Fibroblast of peridontal ligament (primary cell): ENCODE data around the gene NOXA1.

Experiments used
- DNase-seq: peaks from one replicate; pipeline ENCODE4 v3.0.0-alpha.2; 2010; ENCODE audit errors: extremely low read depth

The NOXA1 gene

DNA sequence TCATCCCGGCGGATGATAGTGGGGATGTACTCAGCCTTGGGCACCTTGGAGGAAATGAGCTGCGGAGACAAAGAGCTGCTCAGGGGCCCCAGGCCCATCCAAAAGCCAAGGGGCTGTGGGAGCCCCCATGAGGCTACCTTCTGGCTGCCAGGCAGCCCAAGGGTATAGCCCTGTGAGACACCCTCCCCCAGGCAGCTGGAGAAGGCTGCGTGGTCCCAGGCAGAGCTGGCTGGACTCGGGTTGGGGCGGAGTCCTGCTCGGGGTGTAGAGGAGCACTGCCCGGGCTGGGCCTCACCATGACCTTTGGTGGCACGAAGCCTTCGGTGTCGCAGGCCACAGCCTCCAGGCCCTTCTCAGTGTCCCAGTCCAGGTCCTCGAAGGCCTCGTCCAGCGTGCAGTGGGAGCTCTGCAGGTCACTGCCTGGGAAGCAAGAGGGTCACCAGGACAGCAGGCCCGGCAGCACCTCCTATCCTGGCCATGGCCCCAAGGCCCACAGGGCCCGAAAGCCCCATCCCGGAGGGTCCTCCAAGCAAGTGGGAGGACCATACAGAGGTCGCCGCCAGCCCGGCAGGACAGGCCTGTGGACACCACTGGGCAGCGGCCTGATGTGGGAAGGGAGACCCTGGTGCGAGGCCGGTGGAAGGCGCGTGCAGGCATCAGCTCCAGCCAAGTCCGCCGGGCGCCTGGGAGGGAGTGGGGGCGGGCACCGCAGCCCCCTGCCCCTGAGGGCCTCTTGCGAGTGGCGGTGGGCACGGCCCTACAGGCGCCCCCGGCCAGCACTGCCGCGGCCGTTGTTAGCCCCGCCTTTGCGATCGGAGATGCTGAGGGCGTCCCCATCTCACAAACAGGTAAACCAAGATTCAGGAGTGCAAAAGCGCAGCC is 29.8 kb downstream of the NOXA1 start:
- DNase-seq = no peak

- DNase-seq = peak; percentile 37
Measured at GRCh38 chr9:137453643-137454081, 30.5 kb downstream of the NOXA1 start.

DNA sequence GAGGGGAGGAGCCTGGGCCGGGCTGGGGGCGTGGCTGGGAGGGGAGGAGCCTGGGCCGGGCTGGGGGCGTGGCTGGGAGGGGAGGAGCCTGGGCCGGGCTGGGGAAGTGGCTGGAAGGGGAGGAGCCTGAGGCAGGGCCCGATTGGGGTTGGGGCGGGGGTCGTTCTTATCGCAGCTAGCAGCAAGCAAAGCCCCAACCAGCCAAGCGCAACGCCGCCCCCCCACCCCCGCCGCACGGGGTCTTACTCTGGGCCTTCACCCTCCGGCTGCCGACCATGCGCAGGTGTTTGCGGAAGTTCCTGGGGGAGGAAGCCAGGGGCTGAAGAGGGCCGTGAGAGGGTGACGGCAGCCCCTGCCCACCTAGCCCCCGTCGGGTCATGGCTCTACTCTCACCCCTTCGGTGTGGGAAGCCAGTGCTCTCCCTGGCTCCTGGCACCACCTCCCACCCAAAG is 31.0 kb downstream of the NOXA1 start:
- DNase-seq = no peak

DNA sequence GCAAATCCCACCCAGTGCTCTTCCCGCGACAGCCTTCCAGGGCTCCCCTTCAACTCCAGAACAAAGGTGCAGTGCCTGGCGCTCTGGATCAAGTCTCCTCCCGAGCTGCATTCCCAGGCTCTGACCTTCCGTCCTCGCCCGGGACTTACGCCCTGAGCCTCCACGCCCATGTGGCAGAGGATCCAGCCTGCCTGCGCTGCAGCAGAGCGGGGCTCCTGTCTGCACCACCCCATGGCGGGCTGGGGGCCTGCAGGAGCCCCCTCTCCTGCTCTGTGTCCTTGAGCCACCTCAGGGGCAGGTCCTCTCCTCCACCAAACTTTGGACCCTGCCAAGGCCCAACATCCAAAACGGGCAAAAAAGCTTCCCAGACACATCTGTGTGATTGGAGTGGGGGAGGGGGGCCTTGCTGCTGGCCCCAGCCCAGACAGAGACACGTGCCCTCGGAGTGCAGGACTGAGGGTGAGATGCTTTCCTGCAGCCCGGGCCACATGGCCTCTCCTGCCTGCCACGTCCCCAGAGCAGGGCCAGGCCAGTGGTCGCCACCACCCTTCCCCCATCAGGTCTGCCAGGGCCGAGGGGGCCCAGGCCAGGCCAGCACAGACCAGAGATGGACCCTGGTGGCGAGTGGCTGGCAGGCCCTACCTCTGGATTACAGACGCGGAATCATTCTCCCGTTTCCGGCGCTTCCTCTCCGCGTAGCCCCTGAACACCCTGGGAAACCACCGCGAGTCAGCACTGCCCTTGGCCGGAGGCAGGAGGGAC is 31.6 kb downstream of the NOXA1 start:
- no peak for DNase-seq

- DNase-seq = no peak
Measured at GRCh38 chr9:137455359-137455991, 32.3 kb downstream of the NOXA1 start.

DNA sequence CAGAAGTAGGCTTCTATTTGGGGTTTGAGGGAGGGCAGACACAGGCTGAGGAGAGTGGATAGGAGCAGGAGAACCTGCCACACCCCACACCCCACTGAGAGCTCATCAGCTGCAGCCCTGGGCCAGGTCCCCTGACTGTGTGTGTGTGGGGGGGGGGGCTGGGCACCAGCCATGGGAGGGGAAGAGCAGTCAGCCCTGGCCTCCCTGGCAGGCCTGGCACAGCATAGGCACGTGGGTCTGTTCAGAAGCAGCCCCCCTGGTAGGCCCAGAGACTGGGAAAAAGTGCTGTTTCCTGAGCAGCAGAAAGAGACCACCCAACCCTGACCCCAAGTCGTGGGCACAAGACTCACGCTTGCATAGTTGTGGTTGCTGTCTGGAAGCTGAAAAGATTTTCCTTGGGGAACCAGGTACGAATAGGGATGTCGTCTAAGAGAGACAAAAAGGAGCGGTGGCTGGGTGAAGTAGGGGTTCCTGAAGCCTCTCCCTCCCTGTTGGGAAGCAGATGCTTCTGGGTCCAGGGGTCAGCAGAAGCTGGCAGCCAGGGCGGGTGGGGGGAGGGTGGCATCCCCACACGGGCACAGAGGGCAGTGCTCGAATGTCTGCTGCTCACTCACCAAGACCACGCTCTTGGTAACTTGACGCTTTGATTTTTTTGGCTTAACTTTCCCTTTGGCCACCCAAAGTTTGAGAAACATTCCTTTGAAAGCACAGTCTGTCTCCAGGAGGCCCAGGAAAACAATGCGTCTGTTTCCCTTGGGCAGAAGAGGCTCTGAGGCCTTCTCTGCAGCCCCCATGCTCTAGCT is 33.1 kb downstream of the NOXA1 start:
- peak; percentile 69 for DNase-seq

- no peak for DNase-seq
Measured at GRCh38 chr9:137456864-137457405, 33.7 kb downstream of the NOXA1 start.

GRCh38 chr9:137457406-137458193 is 34.4 kb downstream of the NOXA1 start:
- DNase-seq = no peak

- DNase-seq = no peak
Measured at GRCh38 chr9:137458194-137459151, 35.3 kb downstream of the NOXA1 start.

- peak; percentile 82 for DNase-seq
Measured at GRCh38 chr9:137459152-137459600, 36.0 kb downstream of the NOXA1 start, which contains the start of gene NSMF. NSMF (minus strand) TSS chr9:137459334; CDS start chr9:137459102, 232 bp downstream.

- DNase-seq = no peak
Measured at GRCh38 chr9:137459601-137460362, 36.6 kb downstream of the NOXA1 start.

DNA sequence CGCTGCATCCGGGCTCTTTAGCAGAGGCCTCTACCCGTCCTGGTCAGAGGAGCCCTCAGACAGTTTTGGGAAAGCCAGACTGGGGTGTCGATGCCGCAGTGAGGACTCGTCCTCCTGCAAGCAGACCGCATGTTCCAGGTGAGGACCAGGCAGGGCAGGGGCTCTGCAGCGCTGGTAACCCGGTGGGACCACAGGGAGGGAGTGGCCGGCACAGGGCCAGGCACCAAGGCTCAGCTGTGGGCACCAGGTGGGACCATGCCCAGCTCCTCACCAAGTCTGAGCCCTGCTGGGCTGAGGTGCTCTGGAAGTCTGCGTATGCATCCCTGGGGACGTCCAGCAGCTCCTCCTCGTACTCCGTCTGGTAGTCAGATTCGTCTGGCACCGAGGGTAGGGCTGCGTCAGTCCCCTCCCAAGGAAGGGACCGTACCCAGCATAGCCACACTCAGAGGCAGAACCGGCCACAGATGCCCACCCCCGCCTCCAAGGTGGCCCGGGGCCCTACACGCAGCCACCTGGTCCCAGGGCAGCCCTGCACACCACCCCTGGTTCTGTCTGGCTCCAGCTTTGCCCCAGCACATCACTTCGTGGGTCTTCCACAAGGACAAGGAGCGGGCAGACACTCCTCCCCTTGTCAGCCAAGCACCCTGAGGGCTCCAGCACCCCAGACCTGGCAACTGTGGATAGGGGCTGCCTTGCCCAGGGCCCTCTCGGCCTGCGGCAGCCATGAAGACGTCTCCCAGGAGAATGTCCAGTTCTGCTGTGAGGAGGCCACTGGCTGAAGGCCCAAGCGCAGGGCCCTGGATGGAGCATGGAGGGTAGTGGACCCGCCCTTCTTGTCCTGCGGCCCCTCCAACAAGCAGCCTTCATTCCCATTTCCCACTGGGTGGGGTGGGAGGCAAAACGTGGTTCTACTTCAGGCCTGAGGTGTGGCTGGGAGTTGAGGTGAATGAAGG is 37.4 kb downstream of the NOXA1 start:
- DNase-seq = no peak

DNA sequence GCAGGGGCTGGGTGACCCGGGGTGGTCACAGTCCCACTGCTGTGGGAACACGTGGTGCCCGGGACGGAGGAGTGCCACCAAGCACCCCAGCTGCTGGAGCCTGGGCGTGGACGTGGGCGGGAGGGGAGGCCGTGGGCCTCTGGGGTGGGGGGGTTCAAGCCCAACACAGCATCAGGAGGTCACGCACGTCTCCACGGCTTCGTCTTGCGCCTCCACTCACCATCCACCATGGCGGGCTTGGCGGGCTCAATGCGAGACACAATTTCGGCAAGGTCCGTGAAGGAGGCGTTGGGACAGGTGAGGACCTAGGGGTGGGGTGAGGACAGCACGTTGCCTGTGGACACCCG is 38.1 kb downstream of the NOXA1 start:
- no peak for DNase-seq

GRCh38 chr9:137461663-137462395 is 38.6 kb downstream of the NOXA1 start:
- no peak for DNase-seq

DNA sequence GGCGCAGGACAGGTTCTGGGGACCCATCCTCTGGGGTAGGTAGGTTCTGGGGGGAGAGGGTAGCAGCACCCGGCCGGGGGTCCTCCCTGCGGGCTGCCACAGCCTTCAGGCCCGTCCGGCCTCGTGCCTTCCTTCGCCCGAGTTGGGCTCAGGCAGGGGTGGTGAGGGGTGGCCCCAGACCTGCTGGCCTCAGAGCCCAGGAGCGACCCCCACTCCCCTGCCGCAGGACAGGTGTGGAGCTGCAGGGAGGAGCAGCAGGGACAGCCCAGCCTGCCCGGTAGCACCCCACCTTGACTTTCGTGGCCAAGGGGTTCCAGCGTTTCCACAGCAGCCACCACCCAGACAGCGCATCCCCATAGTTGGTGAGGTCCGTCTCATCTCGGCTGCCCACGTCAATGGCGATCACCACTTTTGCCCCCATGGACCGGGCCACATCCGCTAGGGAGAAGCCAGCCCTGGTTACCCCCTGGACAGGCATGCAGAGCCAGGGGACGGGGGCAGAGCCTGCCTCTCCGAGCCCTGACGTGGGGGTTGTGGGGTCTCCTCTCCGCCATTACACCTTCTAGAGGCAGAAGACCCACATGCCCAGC is 39.3 kb downstream of the NOXA1 start:
- DNase-seq = no peak
